NCI-H524 treated with DMSO at 0.1 percent for 48 hours (cell line): ENCODE results near the gene DCAF15.
"Not testable (repeated sequence)": the region's sequence is repeated elsewhere in the genome, so short reads cannot be mapped to it uniquely, and the experiment has no call there.

Source experiments
- DNase-seq: peaks from one replicate; lab custom pipeline; 2025; lab: John Stamatoyannopoulos, UW

DCAF15 gene, protein sequence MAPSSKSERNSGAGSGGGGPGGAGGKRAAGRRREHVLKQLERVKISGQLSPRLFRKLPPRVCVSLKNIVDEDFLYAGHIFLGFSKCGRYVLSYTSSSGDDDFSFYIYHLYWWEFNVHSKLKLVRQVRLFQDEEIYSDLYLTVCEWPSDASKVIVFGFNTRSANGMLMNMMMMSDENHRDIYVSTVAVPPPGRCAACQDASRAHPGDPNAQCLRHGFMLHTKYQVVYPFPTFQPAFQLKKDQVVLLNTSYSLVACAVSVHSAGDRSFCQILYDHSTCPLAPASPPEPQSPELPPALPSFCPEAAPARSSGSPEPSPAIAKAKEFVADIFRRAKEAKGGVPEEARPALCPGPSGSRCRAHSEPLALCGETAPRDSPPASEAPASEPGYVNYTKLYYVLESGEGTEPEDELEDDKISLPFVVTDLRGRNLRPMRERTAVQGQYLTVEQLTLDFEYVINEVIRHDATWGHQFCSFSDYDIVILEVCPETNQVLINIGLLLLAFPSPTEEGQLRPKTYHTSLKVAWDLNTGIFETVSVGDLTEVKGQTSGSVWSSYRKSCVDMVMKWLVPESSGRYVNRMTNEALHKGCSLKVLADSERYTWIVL

GRCh38 chr19:13952154-13952930 lies at the start of gene DCAF15:
DCAF15 (plus strand) TSS chr19:13952509; CDS start chr19:13952513, 4 bp downstream.
- peak; percentile 98 for DNase-seq

- DNase-seq: no peak
Measured at GRCh38 chr19:13902993-13903555, 49.2 kb upstream of the DCAF15 start.

- DNase-seq: peak; percentile 65
Measured at GRCh38 chr19:13905634-13906520, 46.4 kb upstream of the DCAF15 start, which contains the start of the genes BRME1 and CC2D1A. BRME1 (minus strand) TSS chr19:13906117; CDS start chr19:13904892, 1,225 bp downstream. CC2D1A (plus strand) TSS chr19:13906201; CDS start chr19:13906442, 241 bp downstream.

DNA sequence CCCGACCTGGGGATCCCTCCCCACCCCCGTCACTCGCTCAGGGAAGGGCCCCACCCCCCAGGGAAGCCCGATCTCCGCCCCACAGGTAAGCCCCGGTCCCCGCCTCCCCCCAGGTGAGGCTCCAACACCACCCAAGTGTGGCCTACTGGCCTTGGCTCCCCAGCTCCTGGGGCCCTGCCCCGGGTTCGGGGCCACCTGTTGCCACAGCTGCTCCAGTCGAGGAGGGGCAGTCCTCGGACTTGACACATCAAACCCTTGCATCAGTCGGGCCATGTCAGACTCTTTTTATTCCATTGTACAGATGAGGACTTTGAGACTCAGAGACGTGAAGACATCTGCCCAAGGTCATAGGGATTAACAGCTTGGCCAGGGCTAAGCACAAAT lies 45.8 kb upstream of the DCAF15 start:
- no peak for DNase-seq

DNA sequence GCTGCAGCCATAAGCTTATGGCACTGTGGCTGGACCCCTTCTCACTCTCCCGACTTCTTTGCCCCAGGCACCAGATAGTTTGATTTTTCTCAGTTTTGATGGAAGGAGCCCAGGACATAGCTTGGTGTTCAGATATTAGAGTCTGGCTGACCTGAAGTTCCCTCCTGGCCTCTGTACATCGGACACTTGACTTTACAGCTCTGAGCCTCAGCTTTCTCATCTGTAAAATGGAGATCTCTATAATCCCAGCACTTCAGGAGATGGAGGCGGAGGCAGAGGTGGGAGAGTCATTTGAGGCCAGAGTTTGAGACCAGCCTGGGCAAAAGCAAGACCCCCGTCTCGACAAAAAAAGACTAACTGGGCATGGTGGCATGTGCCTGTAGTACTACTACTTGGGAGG lies 45.4 kb upstream of the DCAF15 start:
- DNase-seq: no peak

GRCh38 chr19:13908674-13909073 lies 43.6 kb upstream of the DCAF15 start:
- no peak for DNase-seq

DNA sequence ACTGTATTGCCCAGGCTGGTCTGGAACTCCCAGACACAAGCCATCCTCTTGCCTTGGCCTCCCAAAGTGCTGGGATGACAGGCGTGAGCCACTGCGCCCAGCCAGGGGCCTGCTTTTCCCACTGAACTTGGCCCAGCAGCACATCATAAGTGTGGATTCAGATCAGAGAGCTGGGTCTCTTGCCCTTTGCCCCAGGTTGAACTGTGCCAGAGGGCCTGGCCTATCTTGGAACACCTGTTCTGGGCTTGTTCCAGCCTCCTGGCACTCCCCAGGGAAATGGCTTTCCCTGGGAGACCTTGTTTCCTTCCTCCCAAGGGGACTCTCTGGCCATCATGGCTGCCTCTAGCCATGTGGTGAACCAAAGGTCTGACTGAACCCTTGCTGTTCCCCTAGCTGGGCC lies 42.9 kb upstream of the DCAF15 start:
- no peak for DNase-seq

DNA sequence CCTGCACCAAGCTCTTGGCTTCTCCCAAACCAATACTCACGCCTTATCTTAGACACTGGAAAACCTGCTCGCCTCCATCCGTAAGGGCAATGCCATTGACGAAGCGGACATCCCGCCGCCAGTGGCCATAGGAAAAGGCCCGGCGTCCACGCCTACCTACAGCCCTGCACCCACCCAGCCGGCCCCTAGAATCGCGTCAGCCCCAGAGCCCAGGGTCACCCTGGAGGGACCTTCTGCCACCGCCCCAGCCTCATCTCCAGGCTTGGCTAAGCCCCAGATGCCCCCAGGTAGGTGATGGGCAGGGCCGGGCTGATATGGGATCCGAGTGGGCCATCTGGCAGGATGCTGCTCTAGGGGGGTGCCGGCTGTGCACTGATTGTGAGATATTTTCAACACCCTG lies 39.0 kb upstream of the DCAF15 start:
- no peak for DNase-seq

- DNase-seq: no peak
Measured at GRCh38 chr19:13914777-13915176, 37.5 kb upstream of the DCAF15 start.

- DNase-seq: no peak
Measured at GRCh38 chr19:13917888-13918406, 34.4 kb upstream of the DCAF15 start.

GRCh38 chr19:13918726-13919411 lies 33.4 kb upstream of the DCAF15 start:
- no peak for DNase-seq

- no peak for DNase-seq
Measured at GRCh38 chr19:13920524-13920923, 31.8 kb upstream of the DCAF15 start.

DNA sequence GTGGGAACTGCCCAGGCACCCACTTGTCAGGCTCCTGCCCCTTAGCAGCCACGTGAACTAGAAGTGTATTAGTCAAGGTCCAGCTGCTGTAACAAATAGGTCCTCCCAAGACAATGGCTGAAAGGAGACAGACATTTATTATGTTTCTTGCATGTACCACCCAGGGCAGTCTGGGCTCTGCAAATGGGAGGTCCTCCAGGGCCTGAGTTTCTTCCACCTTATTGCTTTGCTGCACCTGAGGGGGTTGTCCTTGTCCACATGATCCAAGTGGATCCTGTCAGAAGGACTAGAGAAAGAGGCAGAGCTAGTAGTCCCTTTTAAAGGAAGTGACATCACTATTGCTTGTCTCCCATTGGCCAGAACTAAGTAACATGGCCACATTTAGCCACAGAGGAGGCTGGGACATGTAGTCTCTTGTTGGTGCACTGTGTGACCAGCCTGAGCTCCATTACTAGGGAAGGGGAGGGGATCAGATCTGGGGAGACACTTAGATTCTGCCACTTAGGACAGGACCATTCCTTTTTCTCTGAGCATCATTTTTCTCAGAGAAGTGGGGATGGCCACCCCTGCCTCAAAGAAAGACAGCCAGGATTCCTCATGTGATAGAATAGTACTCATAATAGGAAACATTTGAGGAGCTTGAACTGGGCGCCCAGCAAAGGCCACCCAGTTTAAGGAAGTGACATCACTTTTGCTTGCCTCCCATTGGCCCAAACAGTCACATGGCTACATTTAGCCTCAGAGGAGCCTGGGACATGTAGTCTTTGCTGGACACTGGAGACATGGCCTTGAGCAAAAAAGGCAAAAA lies 31.2 kb upstream of the DCAF15 start:
- DNase-seq: peak; percentile 46

DNA sequence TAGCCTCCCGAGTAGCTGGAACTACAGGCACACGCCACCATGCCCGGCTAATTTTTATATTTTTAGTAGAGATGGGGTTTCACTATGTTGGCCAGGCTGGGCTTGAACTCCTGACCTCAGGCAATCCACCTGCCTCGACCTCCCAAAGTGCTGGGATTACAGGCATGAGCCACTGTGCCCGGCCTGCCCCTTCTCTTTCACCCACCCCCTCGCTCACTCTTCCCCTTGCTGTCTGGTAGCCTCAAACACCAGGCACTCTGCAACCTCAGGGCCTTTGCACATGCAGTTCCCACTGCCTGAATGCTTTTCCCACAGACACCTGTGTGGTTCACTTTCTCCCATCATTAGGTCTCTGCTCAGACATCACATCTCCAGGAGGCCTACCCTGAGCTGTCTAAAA lies 30.2 kb upstream of the DCAF15 start:
- DNase-seq: not testable (repeated sequence)

DNA sequence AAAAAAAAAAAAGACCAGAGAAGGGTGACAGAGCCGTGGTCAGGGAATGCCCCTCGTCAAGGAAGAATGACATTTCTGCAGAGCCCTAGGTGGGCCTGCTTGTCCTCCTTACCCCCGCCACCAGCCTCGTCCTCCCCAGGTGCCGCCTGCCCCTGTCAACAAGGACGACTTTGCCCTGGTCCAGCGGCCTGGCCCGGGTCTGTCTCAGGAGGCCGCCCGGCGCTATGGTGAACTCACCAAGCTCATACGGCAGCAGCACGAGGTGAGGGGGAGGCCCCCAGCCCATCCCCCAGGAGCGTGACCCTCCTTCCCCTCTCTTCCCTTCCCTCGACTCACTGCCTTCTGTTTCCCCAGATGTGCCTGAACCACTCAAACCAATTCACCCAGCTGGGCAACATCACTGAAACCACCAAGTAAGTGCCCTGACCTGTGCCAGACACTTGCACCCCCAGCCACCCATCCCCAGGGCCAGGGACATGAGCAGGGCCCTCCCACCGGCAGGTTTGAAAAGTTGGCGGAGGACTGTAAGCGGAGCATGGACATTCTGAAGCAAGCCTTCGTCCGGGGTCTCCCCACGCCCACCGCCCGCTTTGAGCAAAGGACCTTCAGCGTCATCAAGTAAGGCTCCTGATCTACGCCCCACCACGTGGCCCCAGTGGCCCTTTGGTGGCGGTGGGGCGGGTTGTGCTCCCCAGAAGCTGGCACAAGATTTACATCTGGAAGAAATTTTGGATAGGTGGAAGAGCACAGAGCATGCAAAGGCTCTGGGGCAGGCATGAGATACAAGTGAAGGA lies 28.9 kb upstream of the DCAF15 start:
- no peak for DNase-seq

DNA sequence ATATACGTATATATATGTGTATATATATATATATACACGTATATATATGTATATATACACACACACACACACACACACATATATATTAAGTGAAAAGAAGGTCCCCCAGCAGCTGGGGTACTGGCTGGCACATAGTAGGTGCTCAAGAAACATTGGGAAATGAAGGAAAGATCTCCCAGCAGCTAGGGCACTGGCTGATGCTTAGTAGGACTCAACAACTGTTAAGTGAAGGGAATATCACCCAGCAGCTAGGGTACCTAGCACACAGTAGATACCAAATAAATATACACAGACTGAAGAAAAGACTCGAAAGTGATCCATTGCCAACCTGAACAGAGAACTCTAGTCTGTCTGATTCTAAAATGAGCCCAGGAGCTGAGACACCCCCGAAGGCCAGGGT lies 26.3 kb upstream of the DCAF15 start:
- no peak for DNase-seq

DNA sequence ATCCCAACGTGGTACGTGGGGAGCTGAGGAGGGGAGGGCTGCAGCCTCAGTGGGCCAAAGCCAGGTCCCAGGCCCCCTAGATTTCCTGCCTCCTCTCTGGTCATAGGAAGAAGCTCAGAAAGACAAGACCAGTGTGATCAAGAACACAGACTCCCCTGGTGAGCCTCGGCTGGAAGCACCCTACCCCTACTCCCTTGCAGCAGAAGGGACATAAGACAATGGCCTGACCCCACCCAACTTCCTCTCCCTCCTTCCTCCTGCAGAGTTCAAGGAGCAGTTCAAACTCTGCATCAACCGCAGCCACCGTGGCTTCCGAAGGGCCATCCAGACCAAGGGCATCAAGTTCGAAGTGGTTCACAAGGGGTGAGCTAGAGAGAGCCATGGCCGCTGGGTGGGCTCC lies 25.6 kb upstream of the DCAF15 start:
- no peak for DNase-seq

DNA sequence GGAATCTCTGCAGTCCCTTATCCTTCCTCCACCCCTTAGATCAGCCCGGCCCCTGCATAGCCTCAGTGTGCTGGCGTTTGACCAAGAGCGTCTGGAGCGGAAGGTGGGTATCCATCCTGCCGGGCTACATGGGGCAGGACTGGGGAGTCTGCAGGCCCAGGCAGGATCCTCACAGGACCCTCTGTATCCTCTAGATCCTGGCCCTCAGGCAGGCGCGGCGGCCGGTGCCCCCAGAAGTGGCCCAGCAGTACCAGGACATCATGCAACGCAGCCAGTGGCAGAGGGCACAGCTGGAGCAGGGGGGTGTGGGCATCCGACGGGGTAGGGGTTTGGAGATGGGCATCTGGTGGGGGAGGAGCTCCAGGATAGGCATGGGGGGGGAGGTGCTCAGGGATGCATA lies 23.0 kb upstream of the DCAF15 start:
- no peak for DNase-seq

GRCh38 chr19:13929956-13930355 lies 22.4 kb upstream of the DCAF15 start:
- no peak for DNase-seq
